GM04503 (cell line): Measurements from ENCODE around the gene PLCL1.

Source experiments
- DNase-seq: peaks from one replicate; pipeline ENCODE4 v3.0.0-alpha.2; 2012; ENCODE audit warnings: low read depth

The PLCL1 gene

GRCh38 chr2:198117406-198118041 is 313.1 kb downstream of the PLCL1 start:
- DNase-seq = no peak

GRCh38 chr2:198127627-198128026 is 323.2 kb downstream of the PLCL1 start:
- no peak for DNase-seq

GRCh38 chr2:198129609-198130008 is 325.2 kb downstream of the PLCL1 start:
- no peak for DNase-seq

- DNase-seq = peak; percentile 71
Measured at GRCh38 chr2:198134293-198134955, 330.0 kb downstream of the PLCL1 start.

- no peak for DNase-seq
Measured at GRCh38 chr2:198135481-198135934, 331.1 kb downstream of the PLCL1 start.

- DNase-seq = no peak
Measured at GRCh38 chr2:198136142-198136541, 331.7 kb downstream of the PLCL1 start.

GRCh38 chr2:198137733-198138132 is 333.3 kb downstream of the PLCL1 start:
- no peak for DNase-seq

- no peak for DNase-seq
Measured at GRCh38 chr2:198141726-198142125, 337.3 kb downstream of the PLCL1 start.

GRCh38 chr2:198143156-198143555 is 338.8 kb downstream of the PLCL1 start:
- no peak for DNase-seq

- DNase-seq = no peak
Measured at GRCh38 chr2:198143793-198144192, 339.4 kb downstream of the PLCL1 start.

GRCh38 chr2:198144660-198145059 is 340.3 kb downstream of the PLCL1 start:
- DNase-seq = no peak

GRCh38 chr2:198146346-198146940 is 342.1 kb downstream of the PLCL1 start:
- no peak for DNase-seq

GRCh38 chr2:198157314-198157713 is 352.9 kb downstream of the PLCL1 start:
- DNase-seq = no peak

- no peak for DNase-seq
Measured at GRCh38 chr2:198161151-198161550, 356.8 kb downstream of the PLCL1 start.

- no peak for DNase-seq
Measured at GRCh38 chr2:198162276-198162675, 357.9 kb downstream of the PLCL1 start.

- no peak for DNase-seq
Measured at GRCh38 chr2:198164843-198165242, 360.4 kb downstream of the PLCL1 start.

- DNase-seq = no peak
Measured at GRCh38 chr2:198165289-198165688, 360.9 kb downstream of the PLCL1 start.

- DNase-seq = no peak
Measured at GRCh38 chr2:198167346-198167745, 363.0 kb downstream of the PLCL1 start.

GRCh38 chr2:198168651-198169050 is 364.3 kb downstream of the PLCL1 start:
- no peak for DNase-seq

- DNase-seq = no peak
Measured at GRCh38 chr2:198173242-198173641, 368.8 kb downstream of the PLCL1 start.

GRCh38 chr2:198173864-198174263 is 369.5 kb downstream of the PLCL1 start:
- no peak for DNase-seq

- no peak for DNase-seq
Measured at GRCh38 chr2:198175271-198175670, 370.9 kb downstream of the PLCL1 start.

GRCh38 chr2:198177040-198177439 is 372.6 kb downstream of the PLCL1 start:
- DNase-seq = no peak
